ENCODE results near the gene RAPGEF6.
"Not testable (repeated sequence)": the region's sequence is repeated elsewhere in the genome, so short reads cannot be mapped to it uniquely, and the experiment has no call there.

Gene RAPGEF6

GRCh38 chr5:131417240-131417869 lies 217.7 kb downstream of the RAPGEF6 start:
- peak; percentile 43 for DNase-seq

GRCh38 chr5:131416729-131417128 lies 218.3 kb downstream of the RAPGEF6 start:
- no peak for DNase-seq

DNA sequence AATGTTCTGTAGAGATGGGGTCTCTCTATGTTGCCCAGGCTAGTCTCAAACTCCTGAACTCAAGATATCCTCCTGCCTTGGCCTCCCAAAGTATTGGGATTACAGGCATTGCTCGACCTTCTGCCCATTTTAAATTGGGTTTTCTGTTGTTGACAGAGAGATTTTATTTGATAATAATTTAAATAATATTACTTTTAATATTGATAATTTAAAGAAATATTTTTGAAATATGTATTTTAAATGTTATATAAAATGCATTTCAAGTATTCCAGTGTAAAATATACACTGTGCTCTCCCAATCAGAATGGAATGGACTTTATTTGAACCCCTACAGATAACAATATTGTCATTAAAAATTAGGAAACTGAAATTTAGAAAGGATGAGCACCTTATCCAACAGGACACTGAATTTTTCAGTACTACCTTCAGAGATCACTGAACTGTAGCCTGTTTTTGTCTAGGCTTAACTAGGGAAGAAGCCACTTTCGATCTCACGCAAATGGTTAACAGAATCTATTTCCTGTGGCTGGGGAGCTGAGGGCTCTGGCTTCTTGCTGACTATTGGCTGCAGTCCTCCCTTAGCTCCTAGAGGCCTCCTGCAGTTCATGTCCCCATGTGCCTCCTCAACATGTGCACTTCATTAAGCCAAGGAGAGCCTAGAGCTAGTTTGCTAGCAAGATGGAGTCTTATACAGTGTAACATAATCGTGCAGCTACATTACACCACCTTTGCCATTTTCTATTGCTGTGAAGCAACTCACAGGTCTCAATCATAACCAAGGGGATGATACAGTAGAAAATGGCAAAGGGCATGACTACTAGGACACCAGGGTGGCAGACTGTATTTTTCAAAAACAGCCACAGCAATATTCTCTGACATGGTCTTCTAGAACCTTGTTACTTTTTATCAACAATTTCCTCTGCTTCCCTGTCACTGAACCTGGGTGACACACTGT lies 221.1 kb downstream of the RAPGEF6 start:
- no peak for DNase-seq

DNA sequence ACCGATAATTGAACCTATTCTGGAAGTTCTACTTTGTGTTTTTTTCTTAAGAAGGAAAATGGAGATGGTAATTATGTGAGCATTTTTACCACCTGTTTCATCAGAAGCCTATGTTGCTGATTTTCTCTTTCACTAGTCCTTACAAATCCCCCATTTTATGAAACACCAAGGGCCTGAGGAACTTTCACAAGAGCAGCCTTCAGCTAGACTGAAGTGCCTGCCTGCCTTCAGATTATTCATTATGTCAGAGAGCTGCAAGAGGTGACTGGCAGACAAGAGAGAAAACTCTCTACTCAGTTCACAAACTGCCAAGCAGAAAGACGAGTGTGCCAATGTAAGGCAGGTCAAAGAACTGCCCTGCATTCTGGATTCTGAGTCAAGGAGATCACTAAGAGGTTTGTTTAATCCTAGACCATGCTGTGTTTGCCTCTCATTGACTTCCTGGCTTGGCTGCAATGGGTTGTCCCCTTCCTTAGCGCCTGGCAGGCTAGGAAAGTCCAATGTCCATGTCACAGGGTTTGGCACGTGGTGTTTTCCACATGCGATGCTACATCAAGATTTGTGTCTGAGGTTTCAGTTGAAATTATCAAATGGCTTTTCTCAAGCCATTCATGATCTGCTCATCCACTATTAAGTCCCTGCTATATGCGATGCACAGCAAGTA lies 227.9 kb downstream of the RAPGEF6 start:
- DNase-seq = no peak

- no peak for DNase-seq
Observed at GRCh38 chr5:131406076-131406475, 229.0 kb downstream of the RAPGEF6 start.

DNA sequence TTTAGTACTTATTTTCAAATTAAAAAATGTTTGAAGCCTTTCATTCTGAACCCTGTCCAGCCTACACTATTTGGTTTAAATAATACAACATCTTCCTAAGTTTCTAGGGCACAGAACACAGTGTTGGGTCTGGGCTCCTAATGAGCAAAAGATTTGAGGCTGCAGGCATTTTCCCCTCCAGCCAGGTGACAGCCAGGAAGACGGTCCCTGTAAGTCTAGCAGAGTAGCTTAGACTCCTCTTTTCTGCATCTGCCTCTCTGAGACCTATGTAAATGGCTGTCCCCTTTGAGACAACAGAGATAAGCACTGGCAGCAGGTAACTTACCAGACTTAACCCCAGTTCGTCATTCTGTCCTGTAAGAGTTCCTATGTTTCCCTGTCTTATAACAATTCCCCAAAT lies 229.4 kb downstream of the RAPGEF6 start:
- DNase-seq = no peak

DNA sequence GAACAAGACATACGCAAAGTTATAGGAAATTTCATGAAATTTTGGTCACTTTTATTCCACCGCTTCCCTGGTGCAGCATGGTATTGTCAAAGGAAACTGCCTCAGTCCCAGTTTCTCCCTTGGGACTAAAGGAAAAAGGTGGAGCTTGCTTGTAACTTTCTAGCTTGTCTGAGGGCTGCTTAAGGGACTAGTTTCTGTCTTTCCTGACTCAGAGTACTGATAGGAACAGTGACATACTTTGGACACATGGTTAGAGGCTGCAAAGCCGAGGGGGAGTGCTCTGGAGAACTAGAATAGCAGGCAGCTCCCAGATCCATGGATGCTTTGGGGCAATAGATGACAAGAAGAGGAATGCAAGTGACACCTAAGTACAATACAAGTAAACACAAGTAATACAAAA lies 234.4 kb downstream of the RAPGEF6 start:
- DNase-seq = no peak

DNA sequence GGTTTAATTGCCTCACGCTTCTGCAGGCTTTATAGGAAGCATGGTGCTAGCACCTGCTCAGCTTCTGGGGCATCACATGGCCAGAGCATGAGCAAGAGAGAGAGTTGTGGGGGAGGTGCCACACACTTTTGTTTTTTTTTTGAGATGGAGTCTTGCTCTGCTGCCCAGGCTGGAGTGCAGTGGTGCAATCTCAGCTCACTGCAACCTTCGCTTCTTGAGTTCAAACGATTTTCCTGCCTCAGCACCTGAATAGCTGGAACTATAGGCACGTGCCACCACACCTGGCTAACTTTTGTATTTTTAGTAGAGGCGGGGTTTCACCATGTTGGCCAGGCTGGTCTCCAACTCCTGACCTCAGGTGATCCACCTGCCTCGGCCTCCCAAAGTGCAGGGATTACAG lies 236.0 kb downstream of the RAPGEF6 start:
- DNase-seq = not testable (repeated sequence)

GRCh38 chr5:131396630-131397273 lies 238.3 kb downstream of the RAPGEF6 start:
- DNase-seq = no peak

GRCh38 chr5:131396015-131396414 lies 239.0 kb downstream of the RAPGEF6 start:
- no peak for DNase-seq

DNA sequence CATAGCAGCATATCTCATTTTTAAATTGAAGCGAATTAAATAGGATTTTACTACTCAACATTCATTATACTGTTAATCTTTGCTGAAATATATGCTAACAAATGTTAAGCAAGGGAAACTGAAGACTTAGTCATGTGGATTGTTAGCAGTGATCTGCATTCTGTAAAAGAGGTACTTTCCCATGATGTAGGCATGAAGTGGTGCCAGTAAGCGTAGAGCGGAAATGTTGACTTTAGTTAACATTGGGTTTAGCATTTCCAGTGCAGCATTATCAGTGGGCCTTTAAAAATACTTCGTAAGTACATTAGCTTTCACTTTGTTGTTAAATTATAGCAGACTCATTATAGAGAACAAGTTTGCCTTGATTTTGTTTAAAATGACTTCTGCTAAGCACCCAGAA lies 240.9 kb downstream of the RAPGEF6 start:
- DNase-seq = no peak

DNA sequence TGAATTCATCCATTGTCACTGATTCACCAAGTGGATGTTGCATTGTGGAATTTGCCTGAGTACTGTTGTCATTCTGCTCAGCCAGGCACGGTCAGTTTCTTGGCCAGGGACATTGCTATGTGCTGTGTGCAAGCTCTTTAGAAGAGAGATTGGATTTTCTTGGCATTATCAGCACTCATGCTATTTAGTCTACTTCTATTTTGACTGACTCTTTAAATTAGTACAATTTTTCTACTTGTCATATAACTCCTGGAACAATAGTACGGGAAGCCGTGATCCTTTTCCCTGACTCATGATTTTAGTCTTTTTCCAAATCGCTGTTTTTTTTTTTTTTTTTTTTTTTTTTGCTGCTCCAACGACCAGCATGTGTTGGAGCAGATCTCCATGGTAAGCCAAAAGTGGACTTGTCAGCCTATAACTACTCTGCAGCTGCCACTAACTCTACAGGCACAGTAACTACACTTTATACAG lies 241.5 kb downstream of the RAPGEF6 start:
- DNase-seq = no peak

DNA sequence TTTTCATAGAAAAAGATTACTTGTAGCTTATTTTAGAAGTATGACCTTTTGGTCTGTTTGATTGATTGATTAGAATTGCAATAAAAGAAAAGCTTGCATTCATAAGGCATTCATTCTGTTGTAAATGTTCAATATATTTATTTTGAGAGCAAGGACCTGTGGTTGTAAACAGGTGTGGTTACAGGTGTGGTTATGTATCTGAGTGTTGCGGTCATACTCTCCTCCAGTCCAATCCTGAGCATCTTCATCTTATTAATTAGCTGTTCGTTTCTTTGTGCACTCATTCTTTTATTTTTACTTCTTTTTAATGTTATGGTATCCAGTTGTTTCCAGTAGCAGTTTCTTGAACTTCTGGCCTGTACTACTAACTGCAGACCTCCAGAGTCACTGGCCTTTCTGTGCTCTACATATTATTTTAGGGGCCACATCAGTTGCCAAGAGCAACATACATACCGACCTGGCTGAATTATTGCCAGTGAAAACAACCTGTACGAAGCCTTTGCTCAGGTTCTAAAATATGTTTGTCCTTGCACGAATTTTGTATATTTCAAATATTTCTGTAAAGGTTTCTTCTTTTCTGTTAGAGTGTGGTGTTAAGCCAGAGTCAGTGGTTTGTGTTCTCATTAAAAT lies 242.4 kb downstream of the RAPGEF6 start:
- no peak for DNase-seq

GRCh38 chr5:131389869-131390265 lies 245.2 kb downstream of the RAPGEF6 start:
- no peak for DNase-seq

DNA sequence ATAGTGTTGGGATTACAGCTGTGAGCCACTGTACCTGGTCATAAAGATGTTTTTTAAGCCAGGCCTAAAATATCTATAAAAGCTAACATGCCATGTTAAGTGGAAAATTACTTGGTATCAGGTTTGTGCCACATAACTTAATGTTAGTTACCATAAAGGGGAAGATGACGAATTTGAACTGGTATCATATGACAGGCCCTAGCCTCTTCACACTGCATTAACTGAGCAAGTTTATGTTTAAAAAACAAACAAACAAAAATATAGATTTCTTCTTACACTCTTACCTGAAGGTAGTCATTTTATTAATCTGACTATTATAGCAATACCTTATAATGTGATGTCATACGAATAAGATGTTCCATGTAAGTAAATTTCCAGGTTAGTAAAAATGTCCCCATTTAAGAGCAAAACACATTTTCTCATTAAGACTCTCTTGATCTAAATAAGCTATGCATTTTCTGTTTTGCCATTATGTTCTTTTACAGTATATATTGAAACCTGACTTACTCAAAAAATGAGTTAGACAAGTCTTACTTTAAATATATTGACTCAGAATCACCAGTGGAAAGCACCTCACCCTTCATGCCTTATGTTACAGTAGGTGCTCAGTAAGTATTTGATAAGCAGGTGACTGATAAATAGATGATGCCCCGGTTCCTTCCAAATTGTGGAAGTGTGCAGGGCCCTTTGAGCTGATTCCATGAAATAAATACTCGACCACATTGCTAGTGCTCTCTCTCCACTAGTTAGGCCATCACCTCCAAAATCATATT lies 245.7 kb downstream of the RAPGEF6 start:
- DNase-seq = no peak

DNA sequence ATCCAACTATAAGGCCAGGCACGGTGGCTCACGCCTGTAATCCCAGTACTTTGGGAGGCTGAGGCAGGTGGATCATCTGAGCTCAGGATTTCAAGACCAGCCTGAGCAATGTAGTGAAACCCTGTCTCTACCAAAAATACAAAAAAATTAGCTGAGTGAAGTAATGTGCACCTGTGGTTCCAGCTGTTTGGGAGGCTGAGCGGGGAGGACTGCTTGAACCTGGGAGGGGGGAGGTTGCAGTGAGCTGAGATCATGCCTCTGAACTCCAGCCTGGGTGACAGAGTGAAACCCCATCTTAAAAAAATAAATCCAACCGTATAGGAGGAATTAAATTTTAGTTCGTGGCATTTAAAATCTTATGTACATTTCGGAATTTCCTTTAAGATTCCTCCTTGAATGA lies 247.8 kb downstream of the RAPGEF6 start:
- DNase-seq = no peak

DNA sequence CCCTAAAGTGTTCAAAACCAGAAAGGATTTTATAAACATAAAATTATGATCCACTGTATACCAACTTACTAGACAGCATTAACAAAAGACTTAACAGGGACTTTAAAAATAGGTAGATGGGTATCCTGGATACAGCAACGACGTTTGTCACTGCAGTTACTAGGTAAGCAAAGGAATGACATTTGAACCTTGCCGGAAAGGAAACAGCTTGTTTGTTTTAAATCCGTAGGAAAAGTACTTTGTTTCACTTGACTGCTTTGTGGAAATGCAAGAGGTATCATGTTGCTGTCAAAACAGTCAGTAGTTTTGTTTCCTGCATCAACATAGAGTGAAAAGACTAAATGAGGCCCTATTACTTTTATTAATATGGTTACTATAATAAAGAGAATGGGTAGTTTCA lies 248.2 kb downstream of the RAPGEF6 start:
- no peak for DNase-seq

DNA sequence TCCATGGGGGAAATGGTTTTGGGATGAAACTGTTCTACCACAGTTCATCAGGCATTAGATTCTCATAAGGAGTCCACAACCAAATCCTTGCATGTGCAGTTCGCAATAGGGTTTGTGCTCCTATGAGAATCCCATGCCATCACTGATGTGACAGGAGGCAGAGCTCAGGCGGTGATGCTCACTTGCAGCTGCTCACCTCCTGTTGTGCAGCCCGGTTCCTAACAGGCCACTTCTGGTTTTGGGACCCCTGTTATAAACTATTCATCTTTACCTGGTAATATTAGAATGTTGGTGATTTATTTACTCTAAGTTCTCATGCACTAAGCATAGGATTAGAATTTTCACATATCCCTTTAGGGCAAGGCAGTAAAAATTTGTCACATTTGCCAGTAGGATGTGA lies 248.9 kb downstream of the RAPGEF6 start:
- no peak for DNase-seq

DNA sequence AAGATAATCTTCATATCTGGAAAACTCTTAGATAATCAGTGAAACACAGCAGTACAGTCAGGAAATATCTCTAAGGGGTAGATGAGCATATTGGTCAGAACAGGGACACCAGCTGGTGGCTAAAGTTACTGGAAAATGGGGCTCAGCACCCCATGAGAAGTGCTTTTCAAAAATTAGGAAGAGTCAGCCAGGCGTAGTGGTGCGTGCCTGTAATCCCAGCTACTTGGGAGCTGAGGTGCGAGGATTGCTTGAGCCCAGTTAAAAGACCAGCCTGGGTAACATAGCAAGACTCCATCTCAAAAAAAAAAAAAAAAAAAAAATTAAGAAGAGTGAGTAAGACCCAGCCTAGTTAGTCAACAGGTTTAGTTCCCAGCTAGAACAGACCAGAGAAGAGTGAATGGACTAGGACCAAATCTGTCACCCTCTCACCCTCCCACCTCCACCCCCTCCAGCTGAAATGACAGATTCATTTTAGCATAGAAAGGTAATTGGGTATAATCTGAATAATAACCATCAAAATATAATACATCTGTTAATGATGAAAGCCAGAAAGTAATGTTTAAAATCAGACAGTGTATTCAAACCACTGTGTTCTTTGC lies 250.3 kb downstream of the RAPGEF6 start:
- DNase-seq = no peak

DNA sequence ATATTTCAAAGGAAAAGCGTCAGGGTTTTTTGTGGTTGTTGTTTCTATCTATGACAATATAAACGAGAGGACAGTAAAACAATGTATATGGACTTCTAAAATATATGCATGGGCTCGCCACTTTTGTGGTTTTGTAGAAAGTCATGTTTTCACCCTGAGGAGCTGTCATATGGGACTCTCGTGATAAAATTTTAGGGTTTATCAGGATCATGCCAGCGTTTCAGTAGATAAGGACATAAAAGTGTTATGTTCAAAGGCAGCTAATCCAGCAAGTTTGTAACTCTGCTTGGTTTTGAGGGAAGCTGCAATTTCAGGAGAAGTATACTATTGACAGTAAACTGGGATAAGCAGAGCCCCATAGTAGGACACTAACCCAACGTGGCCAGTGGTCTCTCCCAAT lies 250.9 kb downstream of the RAPGEF6 start:
- DNase-seq = no peak

Measured in NCI-H1105 (cell line).